ENCODE data around the gene LYSMD4. TPM values are rescaled to one million over a fixed set of nuclear protein-coding genes. Genes with fewer than 3 reads are reported as not detected.
A peak's percentile ranks its signal among the peaks of the same experiment; 100 is the strongest.

LYSMD4 gene
- polyA plus RNA-seq, 3 donors from 2014 or later = 1.6 to 3.5 (median 3.1) TPM

DNA sequence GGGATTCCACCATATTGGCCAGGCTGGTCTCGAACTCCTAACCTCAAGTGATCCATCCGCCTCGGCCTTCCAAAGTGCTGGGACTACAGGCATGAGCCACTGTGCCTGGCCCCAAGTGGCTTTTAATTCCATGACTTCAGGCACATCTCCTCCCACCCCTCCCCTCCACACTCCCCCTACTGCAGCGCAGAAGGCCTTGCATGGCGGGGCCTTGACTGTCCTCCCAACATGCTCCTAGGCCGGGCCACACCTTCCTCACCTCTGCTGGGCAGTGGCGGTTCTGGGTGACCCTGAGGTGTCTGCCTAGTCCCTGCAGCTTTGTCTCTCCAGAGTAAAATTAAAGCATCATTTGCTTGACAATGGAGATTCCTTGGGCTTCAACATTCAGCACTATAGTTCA is 6.9 kb downstream of the LYSMD4 start:
- H3K4me3 Mint-ChIP-seq = no peak overlapping the region
- H3K27ac Mint-ChIP-seq = no peak overlapping the region
- no peak for DNase-seq
- H3K4me1 Mint-ChIP-seq = peaks cover 3% of the 10 kb centered on the region in 2 donors
- peaks cover 0 to 17% (median 0%) of the 10 kb centered on the region in 3 donors for H3K36me3 Mint-ChIP-seq
- H3K9me3 Mint-ChIP-seq = no peaks in the 10 kb centered on the region
- no peaks in the 10 kb centered on the region for H3K27me3 Mint-ChIP-seq (ENCODE audit: low read depth in 3 of 3)

DNA sequence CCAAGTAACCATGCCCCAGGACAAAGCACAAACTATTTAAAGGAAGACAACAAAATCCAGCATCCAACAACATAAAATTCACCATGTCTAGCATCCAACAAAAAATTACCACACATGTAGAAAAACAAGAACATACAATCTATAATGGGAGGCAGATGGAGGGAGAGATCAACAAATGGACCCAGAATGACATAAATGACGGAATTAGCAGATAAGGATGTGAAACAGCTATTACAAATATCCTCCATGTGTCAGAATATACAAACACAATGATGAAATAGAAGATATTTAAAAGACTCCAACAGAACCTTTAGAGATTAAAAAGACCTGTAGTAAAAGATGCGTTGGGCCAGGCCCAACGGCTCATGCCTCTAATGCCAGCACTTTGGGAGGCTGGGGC is 10.8 kb downstream of the LYSMD4 start:
- no peak for DNase-seq

DNA sequence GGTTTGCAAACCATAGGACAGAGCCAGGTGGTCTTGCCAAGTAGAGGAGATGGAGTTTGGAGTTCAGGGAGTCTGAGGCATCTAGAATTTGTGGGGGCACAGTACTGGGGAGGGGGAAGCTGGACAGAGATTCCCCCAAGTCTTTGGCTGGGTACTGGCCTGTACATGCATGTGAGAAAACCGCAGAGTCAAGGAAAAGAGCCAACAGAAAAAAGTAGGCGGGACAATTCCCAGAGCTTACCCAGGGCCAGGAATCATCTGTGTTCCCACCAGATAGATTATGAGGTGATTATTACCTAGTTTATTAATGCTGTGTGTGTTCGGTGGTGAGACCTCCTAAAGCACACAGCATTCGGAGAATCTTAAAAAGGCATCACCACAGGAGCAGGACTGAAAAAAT is 11.3 kb downstream of the LYSMD4 start:
- no peak overlapping the region for H3K27ac Mint-ChIP-seq
- peaks cover 0 to 2% (median 0%) of the 10 kb centered on the region in 3 donors for H3K27me3 Mint-ChIP-seq (ENCODE audit: low read depth in 3 of 3)
- H3K36me3 Mint-ChIP-seq = peaks cover 0 to 12% (median 4%) of the 10 kb centered on the region in 3 donors
- peaks cover 30% of the 10 kb centered on the region in 2 donors for H3K4me1 Mint-ChIP-seq
- H3K9me3 Mint-ChIP-seq = no peaks in the 10 kb centered on the region
- no peak overlapping the region for H3K4me3 Mint-ChIP-seq
- no peak for DNase-seq

More for the DNA sequence above, 10.8 kb downstream of the LYSMD4 start:
- H3K27ac Mint-ChIP-seq = peak overlapping the region in 1 of 6 donors; percentile 2
- H3K9me3 Mint-ChIP-seq = no peaks in the 10 kb centered on the region
- no peak overlapping the region for H3K4me3 Mint-ChIP-seq
- H3K36me3 Mint-ChIP-seq = peaks cover 0 to 12% (median 4%) of the 10 kb centered on the region in 3 donors
- peaks cover 0 to 2% (median 0%) of the 10 kb centered on the region in 3 donors for H3K27me3 Mint-ChIP-seq (ENCODE audit: low read depth in 3 of 3)
- H3K4me1 Mint-ChIP-seq = peaks cover 30% of the 10 kb centered on the region in 2 donors

GRCh38 chr15:99721104-99721778 is 12.0 kb downstream of the LYSMD4 start:
- H3K27me3 Mint-ChIP-seq (ENCODE audit: low read depth in 3 of 3) = peaks cover 0 to 2% (median 0%) of the 10 kb centered on the region in 3 donors
- DNase-seq = no peak
- H3K4me1 Mint-ChIP-seq = peaks cover 30% of the 10 kb centered on the region in 2 donors
- peaks cover 0 to 8% (median 4%) of the 10 kb centered on the region in 3 donors for H3K36me3 Mint-ChIP-seq
- H3K4me3 Mint-ChIP-seq = peak overlapping the region in 3 of 5 donors; percentile 50 to 66 (median 60)
- H3K9me3 Mint-ChIP-seq = no peaks in the 10 kb centered on the region
- peak overlapping the region in 2 of 6 donors; percentile 2 to 57 for H3K27ac Mint-ChIP-seq

GRCh38 chr15:99720533-99720932 is 12.7 kb downstream of the LYSMD4 start:
- Mint-ChIP-seq H3K27ac (peak overlapping the region in 3 of 6 donors; percentile 2 to 57 (median 45)), H3K4me1 (peaks cover 33 to 35% of the 10 kb centered on the region in 2 donors), H3K4me3 (peak overlapping the region; percentile 50 to 72 (median 66)), H3K36me3 (peaks cover 0 to 8% (median 7%) of the 10 kb centered on the region in 3 donors), H3K9me3 (no peaks in the 10 kb centered on the region), H3K27me3 (ENCODE audit: low read depth in 3 of 3) (peaks cover 0 to 2% (median 0%) of the 10 kb centered on the region in 3 donors)
- no peak for DNase-seq

DNA sequence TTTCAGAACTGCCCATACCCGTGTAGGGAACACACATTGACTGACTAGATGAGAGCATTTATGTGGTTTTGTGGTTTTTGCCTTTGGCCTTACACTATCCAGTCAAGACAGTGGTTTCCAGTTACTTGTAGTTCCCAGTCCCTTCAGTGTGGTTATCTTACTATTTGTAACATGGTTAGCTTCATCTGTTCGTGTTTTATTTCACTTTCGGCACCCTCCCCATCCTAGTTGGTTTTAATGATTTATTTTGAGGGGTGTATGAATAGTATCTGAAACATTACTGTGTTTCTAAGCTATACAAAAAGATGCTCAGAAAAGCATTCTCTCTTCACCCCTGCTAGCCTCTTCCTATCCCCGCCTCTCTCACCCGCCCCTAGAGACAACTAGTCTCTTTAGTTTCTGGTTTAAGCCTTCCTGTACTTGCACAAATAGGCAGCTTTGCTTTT is 14.1 kb downstream of the LYSMD4 start:
- Mint-ChIP-seq H3K27me3 (ENCODE audit: low read depth in 3 of 3) (peaks cover 0 to 2% (median 0%) of the 10 kb centered on the region in 3 donors), H3K4me1 (peaks cover 37 to 42% of the 10 kb centered on the region in 2 donors), H3K27ac (no peak overlapping the region), H3K9me3 (no peaks in the 10 kb centered on the region), H3K36me3 (peaks cover 0 to 8% (median 5%) of the 10 kb centered on the region in 3 donors), H3K4me3 (peak overlapping the region in 2 of 5 donors; percentile 47 to 48)
- peak in 1 of 3 donors; percentile 10 for DNase-seq

DNA sequence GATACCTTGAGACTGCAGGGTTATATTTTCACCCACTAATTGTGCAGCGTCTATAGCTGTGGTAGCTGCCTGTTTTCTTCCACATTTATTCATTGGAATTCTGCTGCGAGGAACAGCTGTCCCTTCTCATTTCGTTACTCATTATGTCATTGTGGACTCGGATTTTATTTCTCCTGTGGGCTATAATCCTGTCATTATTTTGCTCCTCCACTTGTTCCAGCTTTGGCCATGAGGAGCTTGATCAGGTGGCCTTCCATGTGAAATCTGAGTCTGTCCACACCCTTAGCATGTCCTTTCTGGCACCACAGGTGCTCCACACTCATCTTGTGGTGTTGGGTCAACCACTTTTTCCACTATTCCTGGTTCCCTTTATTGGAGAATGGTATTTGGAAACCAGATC is 14.8 kb downstream of the LYSMD4 start:
- Mint-ChIP-seq H3K9me3 (no peaks in the 10 kb centered on the region), H3K27ac (no peak overlapping the region), H3K27me3 (ENCODE audit: low read depth in 3 of 3) (peaks cover 0 to 2% (median 0%) of the 10 kb centered on the region in 3 donors)

DNA sequence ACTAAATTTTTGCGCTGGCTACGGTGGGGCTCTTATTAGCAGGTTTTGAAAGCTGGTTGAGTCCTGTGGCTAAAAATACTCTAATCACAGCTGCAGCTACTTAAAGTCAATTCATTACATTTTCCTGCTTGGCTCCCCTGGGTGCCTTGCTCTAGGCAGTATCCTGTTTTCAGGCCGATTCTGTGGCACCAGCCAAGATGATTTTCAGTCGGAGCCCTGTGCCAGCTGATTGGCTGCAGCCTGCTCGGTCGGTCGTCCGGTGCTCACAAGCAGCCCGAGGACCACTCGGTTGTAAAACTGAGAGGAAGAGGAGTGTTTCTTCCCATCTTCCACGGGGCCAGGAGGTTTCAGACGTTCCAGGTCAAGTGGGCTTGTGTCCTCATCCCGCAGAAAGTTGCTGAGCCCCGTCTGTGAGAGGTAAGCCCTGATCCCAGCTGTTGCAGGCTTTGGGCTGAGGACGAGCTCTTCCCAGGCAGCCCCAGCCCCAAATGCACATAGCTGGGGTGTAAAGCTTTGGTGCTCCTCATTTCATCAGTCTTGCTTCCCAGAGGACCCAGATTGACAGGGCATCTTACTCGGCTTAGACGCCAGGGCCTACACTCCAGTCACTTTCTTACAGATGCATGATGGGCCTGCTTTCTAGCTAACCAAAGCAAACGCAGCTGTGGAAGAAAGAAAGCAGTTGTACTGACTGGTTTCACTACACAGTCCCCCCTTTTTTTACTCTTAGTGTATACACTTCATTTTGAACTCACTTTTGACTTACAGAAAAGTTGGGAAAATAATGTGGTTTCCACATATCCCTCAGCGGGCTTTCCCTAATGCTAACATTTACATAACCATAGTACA is 15.9 kb downstream of the LYSMD4 start:
- Mint-ChIP-seq H3K4me1 (peaks cover 37 to 43% of the 10 kb centered on the region in 2 donors), H3K27ac (no peak overlapping the region), H3K27me3 (ENCODE audit: low read depth in 3 of 3) (peaks cover 0 to 2% (median 0%) of the 10 kb centered on the region in 3 donors), H3K4me3 (no peak overlapping the region), H3K36me3 (peaks cover 0 to 11% (median 8%) of the 10 kb centered on the region in 3 donors), H3K9me3 (no peaks in the 10 kb centered on the region)
- no peak for DNase-seq

More for the DNA sequence above, 14.8 kb downstream of the LYSMD4 start:
- H3K36me3 Mint-ChIP-seq = peaks cover 0 to 8% (median 5%) of the 10 kb centered on the region in 3 donors
- DNase-seq = no peak
- H3K4me3 Mint-ChIP-seq = no peak overlapping the region
- H3K4me1 Mint-ChIP-seq = peaks cover 37 to 42% of the 10 kb centered on the region in 2 donors

GRCh38 chr15:99716540-99717095 is 16.6 kb downstream of the LYSMD4 start:
- Mint-ChIP-seq H3K9me3 (no peaks in the 10 kb centered on the region), H3K4me1 (peaks cover 37 to 46% of the 10 kb centered on the region in 2 donors), H3K27ac (peak overlapping the region in 1 of 6 donors; percentile 54), H3K4me3 (no peak overlapping the region), H3K27me3 (ENCODE audit: low read depth in 3 of 3) (peaks cover 0 to 2% (median 0%) of the 10 kb centered on the region in 3 donors), H3K36me3 (peaks cover 2 to 16% (median 5%) of the 10 kb centered on the region in 3 donors)
- no peak for DNase-seq

DNA sequence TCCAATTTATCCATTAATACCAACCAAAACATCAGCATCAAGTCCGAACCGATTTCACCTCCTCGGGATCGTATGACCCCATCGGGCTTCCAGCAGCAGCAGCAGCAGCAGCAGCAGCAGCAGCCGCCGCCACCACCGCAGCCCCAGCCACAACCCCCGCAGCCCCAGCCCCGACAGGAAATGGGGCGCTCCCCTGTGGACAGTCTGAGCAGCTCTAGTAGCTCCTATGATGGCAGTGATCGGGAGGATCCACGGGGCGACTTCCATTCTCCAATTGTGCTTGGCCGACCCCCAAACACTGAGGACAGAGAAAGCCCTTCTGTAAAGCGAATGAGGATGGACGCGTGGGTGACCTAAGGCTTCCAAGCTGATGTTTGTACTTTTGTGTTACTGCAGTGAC is 20.8 kb downstream of the LYSMD4 start:
- Mint-ChIP-seq H3K36me3 (peaks cover 11 to 28% (median 16%) of the 10 kb centered on the region in 3 donors), H3K27me3 (ENCODE audit: low read depth in 3 of 3) (no peaks in the 10 kb centered on the region), H3K27ac (no peak overlapping the region), H3K4me3 (no peak overlapping the region), H3K9me3 (no peaks in the 10 kb centered on the region), H3K4me1 (peaks cover 8 to 22% of the 10 kb centered on the region in 2 donors)
- no peak for DNase-seq

- Mint-ChIP-seq H3K27ac (peak overlapping the region in 1 of 6 donors; percentile 66), H3K27me3 (ENCODE audit: low read depth in 3 of 3) (no peaks in the 10 kb centered on the region), H3K4me1 (peaks cover 8 to 28% of the 10 kb centered on the region in 2 donors), H3K36me3 (peaks cover 11 to 28% (median 16%) of the 10 kb centered on the region in 3 donors), H3K4me3 (no peak overlapping the region), H3K9me3 (no peaks in the 10 kb centered on the region)
- no peak for DNase-seq
These were observed 21.6 kb downstream of the LYSMD4 start for GRCh38 chr15:99711625-99712024.

- no peak for DNase-seq
- Mint-ChIP-seq H3K4me3 (no peak overlapping the region), H3K27ac (no peak overlapping the region), H3K36me3 (peaks cover 11 to 24% (median 16%) of the 10 kb centered on the region in 3 donors), H3K9me3 (no peaks in the 10 kb centered on the region), H3K4me1 (peaks cover 0 to 19% of the 10 kb centered on the region in 2 donors), H3K27me3 (ENCODE audit: low read depth in 3 of 3) (peaks cover 0 to 1% (median 0%) of the 10 kb centered on the region in 3 donors)
These were observed 23.8 kb downstream of the LYSMD4 start for GRCh38 chr15:99709243-99709986.

GRCh38 chr15:99708563-99708962 is 24.7 kb downstream of the LYSMD4 start:
- no peak for DNase-seq
- Mint-ChIP-seq H3K27me3 (ENCODE audit: low read depth in 3 of 3) (peaks cover 0 to 2% (median 0%) of the 10 kb centered on the region in 3 donors), H3K27ac (no peak overlapping the region), H3K9me3 (no peaks in the 10 kb centered on the region), H3K4me3 (no peak overlapping the region), H3K36me3 (peaks cover 11 to 24% (median 16%) of the 10 kb centered on the region in 3 donors), H3K4me1 (peaks cover 0 to 22% of the 10 kb centered on the region in 2 donors)
